ENCODE results near the gene ACOXL. TPM values are rescaled to one million over a fixed set of nuclear protein-coding genes. Genes with fewer than 3 reads are reported as not detected.

ACOXL gene
- polyA plus RNA-seq, 5 donors: 4.7 to 7.5 (median 5.6) TPM

DNA sequence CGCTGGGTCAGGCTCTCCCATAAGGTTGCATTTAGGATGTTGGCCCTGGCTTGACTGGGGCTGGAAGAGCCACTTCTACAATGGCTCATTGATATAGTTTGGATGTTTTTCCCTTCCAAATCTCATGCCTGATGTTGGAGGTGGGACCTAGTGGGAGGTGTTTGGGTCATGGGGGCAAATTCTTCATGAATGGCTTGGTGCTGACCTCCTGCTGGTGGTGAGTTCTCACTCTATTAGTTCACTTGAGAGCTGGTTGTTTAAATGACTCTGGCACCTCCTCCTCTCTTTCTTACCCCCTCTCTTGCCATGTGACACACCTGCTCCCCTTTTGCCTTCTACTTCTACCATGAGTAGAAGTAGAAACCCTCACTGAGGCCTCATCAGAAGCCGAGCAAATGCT lies 20.5 kb downstream of the ACOXL start:
- DNase-seq: no peak

DNA sequence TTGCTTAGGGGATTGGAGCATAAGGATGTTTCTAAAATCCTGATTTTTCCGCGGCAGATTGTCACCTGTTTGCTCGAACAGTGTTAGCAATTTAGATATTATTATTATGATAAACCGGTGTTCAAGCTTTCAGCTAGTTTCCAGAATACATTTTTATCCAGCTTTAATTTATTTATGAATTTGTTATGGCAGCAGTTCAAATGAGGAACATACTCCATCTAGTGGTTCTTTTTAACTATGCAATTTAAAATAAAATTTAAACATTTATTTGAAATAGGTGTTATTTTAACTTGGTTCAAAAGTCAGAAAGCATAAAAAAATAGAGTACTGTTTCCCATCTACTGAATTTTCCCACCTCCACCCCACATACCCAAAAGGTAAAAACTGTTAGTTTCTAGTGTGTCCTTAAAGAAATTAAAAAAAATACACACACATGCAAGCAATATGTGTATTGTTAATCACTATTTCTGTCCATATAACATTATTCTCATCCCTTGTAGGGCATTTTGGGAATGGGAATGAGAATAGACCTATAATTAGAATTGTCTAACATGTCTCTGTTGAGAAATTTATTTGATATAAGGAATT lies 23.2 kb downstream of the ACOXL start:
- DNase-seq: no peak

DNA sequence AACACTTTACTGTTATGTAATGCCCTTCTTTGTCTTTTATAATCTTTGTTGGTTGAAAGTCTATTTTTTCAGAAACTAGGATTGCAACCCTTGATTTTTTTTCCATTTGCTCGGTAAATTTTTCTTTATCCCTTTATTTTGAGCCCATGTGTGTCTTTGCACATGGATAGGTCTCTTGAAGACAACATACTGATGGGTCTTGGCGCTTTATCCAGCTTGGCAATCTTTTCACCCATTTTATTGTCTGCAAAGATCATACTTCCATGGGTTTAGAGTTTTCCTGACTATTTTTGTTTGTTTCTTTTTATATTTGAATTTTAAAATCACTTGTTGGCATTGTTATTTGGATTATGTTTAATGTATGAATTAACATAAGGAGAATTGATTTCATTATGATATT lies 27.0 kb downstream of the ACOXL start:
- DNase-seq: no peak

DNA sequence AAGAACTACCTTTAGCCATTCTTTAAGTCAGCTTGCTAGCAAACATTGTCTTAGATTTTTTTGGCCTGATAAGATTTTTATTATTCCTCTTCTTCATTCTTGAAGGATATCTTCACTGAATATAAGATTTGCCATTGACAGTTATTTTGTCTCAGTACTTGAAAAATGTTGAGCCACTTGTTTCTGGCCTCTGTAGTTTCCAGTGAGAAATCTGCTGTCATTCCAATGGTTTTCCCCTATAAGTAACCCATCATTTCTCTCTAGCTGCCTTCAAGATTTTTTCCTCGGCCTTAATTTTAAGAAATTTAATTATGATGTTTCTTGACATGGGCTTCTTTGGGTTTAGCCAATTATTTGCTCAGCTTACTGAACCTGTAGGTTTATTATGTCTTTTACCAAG lies 32.6 kb downstream of the ACOXL start:
- no peak for DNase-seq

DNA sequence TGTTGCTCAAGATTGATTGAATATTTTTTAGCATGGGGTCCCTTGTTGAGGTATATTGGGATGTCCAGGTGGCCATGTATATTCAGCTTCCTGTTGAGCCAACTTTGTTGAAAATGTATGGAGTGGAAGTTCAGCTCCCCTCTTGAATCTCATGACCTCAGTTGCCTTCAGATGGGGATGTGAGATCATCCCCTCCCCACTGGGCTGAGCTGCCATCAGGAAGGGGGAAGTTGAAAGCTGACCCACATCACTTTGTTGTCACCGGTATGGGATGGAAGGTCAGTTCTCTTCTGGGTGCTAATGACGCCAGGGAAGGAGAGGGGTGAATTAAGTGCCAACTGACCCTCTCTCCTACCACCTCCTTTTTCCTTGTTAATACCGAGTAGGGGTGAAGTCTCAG lies 33.9 kb downstream of the ACOXL start:
- no peak for DNase-seq

DNA sequence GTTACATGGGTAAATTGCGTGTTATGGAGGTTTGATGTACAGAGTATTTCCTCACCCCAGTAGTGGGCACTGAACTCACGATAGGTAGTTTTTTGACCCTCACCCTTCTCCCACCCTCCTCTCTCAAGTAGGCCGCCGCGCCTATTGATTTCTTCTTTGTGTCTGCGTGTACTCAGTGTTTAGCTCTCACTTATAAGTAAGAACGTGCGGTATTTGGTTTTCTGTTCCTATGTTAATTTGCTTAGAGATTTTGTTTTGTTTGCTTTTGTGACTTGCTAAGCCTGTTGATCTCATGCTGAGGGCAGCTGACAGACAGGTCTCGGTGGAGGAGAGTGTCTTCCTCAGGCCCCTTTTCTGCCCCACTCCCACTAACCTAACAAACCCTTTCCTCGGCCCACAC lies 36.2 kb downstream of the ACOXL start:
- no peak for DNase-seq

DNA sequence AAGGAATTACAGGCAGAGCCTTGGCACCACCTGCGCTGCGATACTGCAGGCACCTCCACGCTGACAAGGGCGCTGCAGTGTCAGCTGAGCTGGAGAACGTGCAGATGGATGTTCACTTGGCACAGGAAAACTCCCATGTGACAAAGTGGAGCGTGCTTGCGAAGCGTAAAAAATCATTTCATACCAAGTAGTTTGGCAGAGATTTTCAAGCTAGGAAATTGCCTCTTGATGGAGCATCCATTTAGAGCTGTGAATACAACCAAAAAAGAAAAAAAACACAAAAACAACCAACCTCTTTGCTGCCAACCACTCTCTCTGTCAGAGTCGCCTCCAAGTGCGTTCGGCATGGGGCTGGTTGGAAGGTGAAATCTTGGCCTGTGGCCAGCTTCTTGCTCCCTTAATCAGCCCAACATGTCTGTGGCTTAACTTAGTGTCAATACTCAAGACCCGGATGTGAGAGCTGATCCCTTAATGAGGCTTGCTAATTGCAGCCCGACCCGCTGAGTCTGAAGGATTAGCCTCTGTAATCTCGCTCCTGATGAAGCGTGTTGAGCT lies 38.1 kb downstream of the ACOXL start:
- DNase-seq: peak in 1 of 2 donors; percentile 15

DNA sequence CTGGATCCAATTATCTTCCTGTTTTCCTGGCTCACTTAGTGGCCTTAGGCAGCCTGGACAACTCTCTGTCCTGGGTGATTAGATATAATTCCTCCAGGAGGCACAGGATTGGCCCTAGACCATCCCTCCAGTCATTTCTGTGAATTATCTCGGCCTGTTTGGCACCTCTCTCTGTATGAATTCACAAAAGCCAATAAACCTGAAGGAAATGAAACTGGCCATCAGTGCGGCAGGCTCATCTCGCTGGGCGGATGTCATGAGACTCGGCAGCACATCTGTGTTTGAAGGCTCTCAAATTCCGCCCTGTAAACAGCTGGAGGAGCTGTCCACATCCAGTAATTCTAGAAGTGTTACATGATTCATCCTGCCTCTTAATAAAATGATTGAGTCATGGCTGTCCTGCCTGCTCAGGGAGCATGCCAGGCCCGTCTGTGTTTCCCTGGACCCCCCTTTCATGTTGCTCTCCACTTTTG lies 38.6 kb downstream of the ACOXL start:
- DNase-seq: peak in 1 of 2 donors; percentile 18

DNA sequence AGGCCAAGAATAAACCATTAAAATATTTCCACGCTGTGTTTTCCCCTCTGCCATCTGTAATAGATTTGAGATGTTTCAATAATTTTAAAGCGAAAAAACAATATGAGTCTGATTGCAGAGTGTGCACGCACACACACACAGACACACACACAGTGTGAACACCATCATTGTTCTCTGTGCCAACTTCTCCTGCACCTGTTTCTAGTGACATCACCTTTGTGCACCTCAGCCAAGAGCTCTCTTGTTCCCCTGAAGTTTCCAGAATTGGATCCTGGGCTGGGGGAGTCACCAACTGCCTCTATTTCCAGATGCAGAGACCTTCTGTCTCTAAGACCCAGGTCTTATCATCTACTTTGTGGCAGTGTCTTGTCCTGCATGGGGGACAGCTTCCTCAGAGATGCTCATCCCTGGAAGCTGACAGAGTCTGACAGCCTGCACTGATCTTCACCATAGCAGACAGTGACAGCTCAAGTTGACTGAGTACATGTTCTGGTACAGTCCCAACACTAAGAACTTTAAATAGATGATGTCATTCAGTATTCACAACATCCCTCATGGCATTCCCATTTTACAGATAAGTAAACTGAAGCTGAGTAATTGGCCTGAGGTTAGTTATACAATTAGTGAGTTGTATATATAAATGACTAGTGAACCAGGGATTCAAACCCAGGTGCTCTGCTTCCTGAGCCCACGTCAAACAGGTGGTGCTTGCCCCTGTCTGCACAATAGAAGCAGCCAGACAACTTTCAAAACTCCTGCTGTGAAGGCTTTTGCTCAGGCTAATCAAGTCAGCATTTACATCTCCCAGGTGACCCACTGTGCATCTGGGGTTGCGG lies 39.4 kb downstream of the ACOXL start:
- no peak for DNase-seq

DNA sequence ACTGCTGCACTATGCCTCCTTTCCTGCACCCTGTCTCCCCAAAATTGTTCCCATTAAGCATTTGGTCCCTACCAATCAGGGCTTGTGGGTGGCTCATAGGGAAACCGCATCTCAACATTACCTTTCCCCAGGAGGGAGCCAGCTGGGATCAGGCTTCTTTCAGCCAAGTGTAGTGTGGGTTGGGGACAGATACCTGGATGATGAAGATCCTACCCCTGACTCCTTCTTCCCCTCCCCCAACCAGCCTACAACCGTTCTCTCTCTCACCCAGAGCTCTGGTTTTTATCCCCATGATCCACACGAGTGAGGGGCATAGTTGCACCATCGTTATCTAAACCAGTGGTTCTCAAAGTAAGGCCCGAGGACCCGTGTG lies 40.0 kb downstream of the ACOXL start:
- DNase-seq: no peak

DNA sequence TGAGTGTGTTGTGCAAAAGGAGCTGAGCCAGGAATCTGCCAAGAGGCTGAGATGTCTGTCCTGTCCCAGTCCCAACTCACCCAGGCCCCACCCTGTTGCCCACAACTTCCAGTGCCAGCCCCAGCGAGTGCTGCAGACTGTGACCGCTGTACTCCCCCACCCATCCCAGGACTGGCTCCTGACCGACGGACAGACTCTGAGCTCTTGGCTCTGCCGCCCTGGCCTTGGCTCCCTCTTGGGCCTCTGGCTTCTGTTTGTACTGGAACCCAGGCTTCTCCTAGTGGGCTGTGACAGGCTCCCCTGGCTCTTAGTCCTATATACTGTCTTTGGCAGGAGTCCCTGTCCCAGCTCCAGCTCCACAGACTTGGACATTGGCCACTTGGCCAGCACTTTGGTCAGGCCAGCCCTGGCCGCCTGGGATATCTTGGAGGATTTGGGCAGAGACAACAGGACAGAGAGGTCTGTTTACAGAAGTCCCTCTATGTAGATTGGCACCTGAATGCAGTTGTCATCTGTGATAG lies 41.1 kb downstream of the ACOXL start:
- DNase-seq: peak; percentile 83 to 85

DNA sequence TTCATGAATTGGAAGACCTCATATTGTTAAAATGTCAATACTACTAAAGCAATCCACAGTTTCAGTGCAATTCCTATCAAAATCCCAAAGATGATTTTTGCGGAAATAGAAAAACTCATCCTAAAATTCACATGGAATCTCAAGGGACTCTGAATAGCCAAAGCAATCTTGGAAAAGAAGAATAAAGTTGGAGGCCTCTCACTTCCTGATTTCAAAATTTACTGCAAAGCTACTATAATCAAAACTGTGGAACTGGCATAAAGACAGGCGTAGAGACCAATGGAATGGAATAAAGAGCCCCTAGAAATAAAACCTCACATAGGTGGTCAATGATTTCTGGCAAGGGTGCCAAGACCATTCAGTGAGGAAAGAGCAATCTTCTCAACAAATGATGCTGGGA lies 42.3 kb downstream of the ACOXL start:
- DNase-seq: no peak

DNA sequence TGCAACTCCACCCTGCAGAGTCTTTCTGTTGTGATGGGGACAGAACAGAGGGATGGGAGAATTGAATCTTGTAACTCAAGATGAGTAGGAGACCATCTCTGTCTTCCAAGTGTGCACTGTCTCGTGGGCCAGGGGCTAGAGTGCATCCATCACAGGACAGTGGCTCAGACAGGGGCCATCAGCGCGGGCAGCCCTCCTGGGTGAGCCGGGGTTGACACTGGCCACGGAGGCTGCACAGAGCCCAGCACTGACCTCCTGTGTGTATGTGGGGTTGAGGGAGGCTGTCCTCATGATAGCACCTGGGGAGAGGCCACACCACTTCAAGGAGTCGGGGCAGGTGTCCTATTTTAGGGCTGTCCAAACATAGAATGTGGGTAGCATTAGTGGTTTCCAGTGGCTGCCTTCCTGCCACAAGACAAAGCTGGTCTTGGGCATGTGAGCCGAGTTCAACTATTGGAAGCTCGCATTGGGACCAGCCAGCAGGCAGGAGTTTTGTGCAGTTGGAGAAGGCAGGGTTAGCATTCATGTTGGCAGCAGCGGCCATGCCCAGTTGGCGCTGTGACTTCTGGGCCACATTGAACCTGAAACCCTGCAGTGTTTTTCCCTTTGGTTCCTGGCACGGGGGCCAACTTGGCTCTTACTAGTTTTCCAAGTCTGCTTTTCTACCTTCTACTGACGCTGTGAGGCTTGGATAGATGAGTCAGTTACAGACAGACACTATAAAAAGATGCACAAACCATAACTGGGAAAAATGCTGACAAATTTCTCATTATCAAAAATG lies 45.3 kb downstream of the ACOXL start:
- no peak for DNase-seq

DNA sequence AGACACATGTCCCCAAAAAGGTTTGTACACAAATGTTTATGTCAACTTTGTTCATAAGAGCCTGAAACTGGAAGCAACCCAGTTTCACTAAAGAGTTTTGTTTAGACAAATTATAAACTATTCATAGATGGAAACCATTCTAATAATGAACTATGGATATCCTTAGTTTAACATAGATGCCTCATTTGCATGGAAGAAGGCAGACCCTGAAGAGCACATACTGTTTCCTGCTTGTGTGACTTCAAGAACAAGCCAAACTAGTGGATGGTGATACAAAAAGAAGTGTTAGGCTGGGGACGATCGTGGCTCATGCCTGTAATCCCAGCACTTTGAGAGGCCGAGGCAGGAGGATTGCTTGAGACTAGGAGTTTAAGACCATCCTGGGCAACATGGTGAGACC lies 48.1 kb downstream of the ACOXL start:
- DNase-seq: no peak

DNA sequence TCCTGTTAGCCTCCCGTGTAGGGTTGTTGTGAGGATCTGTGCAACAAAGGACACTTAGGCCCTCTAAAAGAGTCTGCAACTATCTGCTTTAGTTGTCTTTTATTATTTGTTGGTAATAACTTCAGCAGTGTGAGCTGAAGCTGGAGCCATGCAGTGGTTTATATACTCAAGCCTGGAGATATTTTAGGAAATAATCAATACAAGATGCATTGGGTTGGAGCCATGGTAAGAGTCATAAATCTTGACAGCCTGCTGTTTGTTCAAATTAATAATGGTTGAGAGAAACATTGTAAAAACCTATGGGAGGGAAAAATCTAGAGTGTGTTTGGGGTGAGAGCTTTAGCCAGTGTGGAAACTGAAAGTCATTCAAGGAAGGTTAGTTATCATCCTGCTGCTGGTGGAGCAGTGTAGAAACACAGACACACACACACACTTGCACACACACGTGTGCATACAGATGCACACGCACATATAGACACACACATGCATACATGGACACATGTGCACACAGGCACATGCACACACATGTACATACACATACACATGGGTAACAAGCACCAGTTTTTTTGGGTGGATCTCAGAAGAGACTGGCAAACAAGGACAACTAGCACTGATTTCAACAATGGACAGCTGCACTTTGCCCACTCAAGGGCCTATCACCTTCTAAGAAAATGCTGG lies 51.0 kb downstream of the ACOXL start:
- no peak for DNase-seq

DNA sequence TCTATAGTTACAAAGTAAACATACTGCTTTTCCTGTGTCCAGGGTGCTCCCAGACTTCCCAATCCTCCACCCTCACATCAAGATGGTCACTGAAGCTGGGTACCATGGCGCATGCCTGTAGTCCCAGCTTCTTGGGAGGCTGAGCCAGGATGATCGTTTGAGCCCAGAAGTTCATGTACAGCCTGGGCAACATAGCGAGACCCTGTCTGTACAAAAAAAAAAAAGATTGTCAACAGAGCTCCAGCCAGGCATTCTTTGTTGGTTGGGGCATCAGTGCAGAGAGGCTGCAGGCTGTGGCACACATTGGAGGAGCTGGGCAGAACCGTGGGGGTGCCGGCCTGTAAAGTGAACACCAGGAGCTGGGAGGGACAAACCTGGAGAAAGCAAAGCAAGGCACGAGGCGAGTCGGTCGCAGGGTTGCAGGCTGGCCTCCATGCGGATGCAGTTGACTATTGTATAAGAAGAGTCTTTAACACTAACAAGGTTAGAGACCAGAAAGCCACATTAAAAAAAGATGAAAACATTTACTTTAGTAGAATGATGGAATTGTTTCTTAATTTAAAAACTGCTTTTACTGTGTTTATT lies 51.8 kb downstream of the ACOXL start:
- DNase-seq: no peak

DNA sequence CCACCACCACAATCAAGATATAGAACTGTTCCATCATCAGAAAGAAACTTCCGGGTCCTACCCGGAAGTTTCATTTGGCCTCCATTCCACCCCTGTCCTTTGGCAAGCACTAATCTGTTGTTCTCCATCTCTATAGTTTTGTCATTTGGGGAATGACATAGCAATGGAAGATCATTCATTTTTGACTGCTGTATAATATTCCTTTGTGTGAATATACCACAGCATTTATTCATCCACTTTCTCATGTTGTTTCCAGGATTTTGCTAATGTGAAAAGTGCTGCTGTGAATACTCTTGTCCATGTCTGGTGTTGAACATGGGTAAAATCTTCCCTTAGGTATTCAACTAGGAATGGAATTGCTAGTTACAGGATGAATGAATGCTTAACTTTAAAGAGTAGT lies 53.1 kb downstream of the ACOXL start:
- no peak for DNase-seq

DNA sequence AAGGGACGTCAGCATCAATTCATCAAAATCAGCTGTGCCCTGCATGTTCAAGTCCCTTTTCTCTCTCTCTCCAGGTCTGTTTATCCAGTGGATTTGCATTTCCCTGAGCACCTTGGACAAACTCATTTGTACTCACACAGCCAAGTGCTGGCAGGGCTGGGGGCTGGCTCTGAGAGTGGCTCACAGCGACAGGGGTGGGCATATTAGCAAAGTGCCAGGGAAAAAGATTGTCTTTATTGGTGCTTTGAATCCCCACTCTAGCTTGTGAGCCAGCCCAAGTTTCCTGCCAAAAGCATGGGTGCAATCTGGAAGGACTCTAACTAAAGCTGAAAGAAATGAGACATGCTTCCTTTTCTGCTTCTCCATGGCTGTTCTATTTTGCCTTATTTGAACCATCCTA lies 56.6 kb downstream of the ACOXL start:
- DNase-seq: no peak

DNA sequence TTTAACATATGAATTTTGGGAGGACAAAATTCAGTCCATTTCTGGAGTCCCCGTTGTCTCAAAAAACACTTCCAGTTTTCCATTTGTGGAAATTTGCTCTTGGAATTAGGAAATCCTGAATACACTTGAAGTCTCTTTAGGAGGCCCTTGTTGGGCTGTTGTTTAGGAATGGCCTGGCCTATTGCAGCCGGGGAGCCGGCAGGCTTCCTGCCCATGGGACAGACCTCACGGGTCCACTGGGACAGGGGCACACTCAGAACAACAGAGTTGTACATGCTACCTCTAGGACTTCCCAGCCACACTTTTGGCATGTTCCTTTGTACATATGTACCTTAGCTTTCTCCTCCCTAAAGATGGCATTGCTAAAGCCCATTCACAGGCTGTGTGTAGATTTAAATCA lies 57.3 kb downstream of the ACOXL start:
- no peak for DNase-seq

DNA sequence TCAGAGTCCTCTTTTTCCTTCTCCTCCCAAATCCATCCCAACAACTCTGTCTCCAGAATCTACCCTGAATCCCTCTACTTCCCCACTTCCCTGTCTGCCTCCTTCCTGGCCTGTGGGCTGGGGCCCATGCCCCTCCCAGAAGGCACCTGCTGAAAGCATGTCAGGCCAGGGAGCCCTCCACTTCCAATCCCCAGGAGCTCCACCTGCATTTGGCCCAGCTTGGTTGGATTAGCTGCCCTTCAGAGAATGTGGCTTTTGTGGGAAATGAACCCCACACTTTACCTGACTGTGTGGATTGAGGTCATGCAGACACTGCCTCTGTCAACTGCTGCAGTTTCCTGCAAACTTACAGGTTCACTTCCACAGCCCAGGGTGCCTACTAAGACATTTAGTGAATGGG lies 58.5 kb downstream of the ACOXL start:
- no peak for DNase-seq

DNA sequence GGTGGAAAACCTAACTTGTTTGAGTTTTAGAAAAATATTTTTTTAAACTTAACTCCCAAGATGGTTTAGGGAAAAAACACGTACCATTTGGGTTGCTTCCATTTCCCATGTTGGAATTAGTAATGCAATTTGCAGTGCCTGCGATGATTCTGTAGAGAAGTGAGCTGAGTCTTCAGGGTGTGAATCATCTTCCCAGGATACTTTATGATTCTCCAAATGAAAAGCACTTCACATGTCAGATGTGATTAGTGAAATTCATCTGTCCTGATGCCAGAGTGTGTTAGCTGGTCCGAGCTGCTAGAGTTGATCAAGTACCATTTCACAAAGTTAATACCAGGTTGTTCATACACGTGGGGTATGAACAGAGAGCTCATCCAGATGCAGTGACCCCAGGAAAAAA lies 59.1 kb downstream of the ACOXL start:
- no peak for DNase-seq

Data from right lung (tissue), 5 donors.